GM21367 (cell line): Measurements from ENCODE around the gene PTPMT1.

Experiments used
- ATAC-seq: cut with Tn5 transposase; IDR thresholded peaks from one replicate; pipeline ENCODE4 v1.9.1; 2021; ENCODE audit not compliant: unreplicated experiment

Gene PTPMT1

DNA sequence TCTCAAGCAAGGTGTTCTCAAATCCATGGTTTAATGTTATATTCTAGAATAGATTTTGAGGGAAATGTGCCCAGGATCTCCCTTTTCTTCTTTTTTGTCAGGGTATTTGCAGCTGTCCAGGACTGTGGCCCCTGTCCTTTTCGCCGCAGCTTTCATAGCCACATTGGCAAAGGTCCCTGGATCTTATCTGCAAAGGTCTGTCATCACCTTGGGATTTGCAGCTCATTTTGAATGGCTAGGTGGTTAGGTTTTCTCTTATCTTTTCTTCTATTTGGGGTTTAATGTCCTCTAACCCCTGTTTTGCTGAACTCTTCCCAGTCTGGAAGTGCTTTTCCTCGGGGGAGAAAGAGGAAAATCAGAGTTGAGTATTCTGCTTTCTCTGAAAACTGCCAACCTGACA, 40.5 kb downstream of the PTPMT1 start:
- no peak for ATAC-seq

DNA sequence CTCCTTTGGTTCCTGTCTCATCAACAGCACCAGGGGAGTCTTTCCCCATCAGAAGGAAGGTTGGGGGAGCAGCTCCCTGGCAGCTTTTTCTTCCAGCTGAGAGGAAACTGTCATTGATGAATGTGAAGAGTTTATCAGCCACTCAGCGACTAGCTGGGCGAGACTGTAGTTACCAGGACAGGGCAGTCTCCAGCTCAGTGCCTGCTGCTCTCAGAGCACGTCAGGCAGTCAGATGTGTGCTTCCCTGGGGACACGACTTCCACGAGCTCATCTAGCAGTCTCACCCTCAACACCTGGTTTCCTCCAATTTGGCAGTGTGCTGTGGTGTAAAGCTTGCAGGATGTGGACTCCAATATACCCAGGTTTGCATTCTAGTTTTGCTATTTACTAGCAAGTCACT, 41.3 kb downstream of the PTPMT1 start:
- ATAC-seq: no peak

DNA sequence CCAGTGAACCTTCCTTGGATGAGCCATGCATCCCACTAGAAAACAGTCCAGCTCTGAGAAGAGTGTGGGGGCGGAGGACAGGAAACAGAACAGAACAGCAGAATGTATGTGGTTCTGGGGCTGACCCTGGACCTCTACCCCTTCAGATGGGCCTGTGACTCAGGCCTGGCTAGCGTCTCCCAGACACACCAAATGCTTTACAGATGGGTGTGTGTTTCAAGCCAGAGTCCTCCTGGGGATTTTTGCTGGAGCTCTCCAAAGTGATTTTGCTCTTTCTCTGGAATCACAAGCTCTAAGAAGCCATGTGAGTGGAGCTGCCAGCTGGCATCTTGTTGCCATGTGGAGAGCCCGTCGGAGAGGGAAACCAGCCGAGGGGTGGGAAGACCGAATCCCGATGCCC, 42.0 kb downstream of the PTPMT1 start:
- ATAC-seq: no peak

DNA sequence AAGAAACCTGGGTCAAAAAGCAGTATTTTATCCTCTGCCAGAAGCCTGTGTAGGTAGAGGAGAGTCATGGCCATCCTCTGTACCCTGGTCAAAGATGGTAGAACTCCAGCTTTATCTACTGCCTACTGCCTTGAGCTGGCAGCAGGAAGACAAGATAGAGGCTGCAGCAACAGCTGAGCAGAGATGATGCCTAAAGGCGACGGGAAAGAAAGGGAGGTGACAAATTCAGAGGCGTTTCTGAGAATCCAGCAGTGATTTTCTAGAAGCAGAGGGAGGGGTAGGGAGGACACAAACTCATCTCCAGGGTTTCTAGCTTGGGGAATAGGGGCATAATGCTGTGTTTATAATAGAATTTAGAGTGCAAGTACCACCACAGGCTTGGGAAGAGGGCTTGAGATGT, 44.3 kb downstream of the PTPMT1 start:
- ATAC-seq: no peak

DNA sequence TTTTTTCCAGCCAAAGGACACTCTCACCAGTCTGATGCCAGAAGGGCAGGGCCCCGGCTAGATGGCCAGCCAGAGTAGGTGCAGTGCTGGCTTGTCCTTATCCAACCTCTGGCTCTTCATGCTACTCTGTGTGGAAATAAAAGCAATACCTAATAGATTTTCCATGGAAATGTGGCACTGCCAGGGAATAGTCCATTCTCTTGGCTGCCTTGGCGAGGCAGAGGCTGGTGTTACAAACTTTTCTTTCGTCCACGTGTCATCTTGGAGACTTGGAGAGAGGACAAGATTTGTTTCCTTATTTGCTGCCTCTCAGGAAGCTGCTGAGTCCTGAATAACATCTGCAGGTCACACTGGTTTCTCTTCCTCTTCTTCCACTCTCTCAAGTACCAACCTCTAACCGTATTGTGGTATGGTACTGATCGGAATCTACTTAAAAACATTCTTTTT, 46.0 kb downstream of the PTPMT1 start:
- peak; percentile 79 for ATAC-seq

DNA sequence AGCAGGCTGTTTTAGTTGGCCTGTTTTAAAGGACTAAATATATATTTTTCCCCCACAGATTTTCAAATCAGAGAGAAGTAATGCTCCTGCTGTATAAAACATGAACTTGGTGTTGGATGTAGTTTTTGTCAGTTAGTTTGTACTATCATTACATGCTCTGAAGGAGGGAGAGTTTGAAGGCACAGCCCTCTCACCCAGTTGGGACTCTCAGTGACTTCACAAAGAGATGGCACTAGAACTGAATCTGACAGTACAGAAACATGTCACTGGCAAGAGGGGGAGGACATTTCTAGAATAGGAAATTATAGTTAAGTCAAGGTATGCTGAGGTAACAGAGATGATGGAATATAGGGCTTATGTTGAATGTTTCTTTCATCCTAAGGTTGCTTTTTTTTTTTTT, 49.9 kb downstream of the PTPMT1 start:
- no peak for ATAC-seq

DNA sequence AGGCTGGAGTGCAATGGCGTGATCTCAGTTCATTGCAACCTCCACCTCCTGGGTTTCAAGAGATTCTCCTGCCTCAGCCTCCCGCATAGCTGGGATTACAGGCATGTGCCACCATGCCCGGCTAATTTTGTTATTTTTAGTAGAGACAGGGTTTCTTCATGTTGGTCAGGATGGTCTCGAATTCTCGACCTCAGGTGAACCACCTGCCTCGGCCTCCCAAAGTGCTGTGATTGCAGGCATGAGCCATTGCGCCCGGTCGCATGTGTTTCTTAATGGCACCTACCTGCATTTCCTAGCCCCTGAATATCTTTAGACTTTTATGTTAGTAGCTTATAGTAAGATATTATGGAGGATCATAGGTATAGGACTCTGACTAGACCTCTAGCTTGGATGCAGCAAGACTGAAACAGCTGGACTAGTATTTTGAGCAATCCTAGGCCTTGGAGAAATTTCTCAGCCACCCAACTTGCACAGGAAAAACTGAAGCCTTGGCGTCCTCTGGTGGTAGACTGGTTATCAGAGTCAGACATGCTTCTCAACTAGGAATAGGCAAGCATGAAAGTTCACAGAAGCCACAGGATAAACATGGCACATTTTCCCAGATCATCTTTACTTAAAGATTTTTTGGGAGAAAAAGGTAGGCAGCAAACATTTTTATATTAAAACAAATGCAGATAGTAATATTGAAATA, 51.5 kb downstream of the PTPMT1 start:
- ATAC-seq: no peak

DNA sequence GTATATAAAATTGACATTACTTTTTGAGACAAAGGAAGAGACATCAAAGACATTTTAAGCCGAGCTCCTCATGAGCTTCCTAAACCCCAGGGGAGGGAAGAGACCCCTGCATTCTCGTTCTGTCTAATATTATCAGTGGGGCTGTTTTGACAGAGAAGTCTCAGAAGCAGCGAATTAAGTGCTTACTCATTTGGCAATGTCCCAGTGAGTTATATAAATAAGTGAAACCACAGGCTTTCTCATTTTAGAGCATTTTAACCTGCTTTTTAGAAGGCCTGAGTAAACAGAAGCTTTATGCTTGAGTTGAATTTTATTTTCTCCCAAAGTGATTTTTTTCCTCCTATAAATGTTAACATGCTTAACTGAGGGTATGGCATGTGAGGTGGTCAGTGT, 52.0 kb downstream of the PTPMT1 start:
- ATAC-seq: no peak

DNA sequence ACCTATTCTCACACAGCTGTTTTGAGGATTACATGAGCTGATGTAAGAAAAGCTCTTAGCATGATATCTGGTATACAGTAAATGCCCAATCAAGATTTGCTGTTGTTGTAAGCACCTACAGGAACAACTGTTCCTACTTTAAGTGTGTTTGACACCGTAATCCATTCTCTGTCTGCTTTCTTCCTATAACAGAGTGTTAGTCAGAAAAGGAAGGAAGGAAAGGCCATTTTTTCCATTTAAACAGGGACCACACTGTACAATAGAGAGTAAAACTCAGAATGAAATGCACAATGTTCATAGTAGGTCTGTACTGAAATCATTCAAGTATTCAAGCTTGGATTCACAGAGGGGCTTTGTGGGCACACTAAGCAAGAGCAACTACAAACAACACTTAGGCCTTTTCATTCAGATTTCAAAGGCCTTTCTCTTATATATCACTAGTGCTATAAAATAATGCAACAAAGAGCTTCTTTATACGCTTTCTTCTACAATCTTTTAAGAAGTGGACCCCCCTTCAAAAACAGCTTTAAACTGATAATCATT, 55.5 kb downstream of the PTPMT1 start:
- ATAC-seq: no peak
